Esophagus muscularis mucosa (tissue), 4 donors: ENCODE results near the gene PLXNA3. TPM values are rescaled to one million over a fixed set of nuclear protein-coding genes. Genes with fewer than 3 reads are reported as not detected.

Experiments used
- DNase-seq: peaks from one replicate; pipeline ENCODE4 v3.0.0-alpha.2; 2017; ENCODE audit errors: extremely low spot score
- H3K27ac ChIP-seq, 4 donors: fragments of 200-600 bp; sonication (generic); replicated peaks in 1 of 4; 1 replicate in 3 of 4; 2 replicates in 1 of 4; pipeline ENCODE4 v1.5.1; 2016 to 2019; ENCODE audit warnings: mild to moderate bottlenecking in 1 of 4
- H3K27me3 ChIP-seq, 4 donors: fragments of 200-600 bp; sonication (generic); one replicate each; pipeline versions ENCODE4 v1.5.1 to v1.6.0; 2016 to 2019
- H3K36me3 ChIP-seq, 4 donors: fragments of 200-600 bp; sonication (generic); one replicate each; pipeline ENCODE4 v1.5.1; 2016 to 2019
- H3K4me1 ChIP-seq, 4 donors: fragments of 200-600 bp; sonication (generic); one replicate each; pipeline ENCODE4 v1.5.1; 2016 to 2019
- H3K4me3 ChIP-seq, 4 donors: fragments of 200-600 bp; sonication (generic); 1 replicate in 2 of 4; 2 replicates in 2 of 4; pipeline ENCODE4 v1.5.1; 2016 to 2019; ENCODE audit warnings: mild to moderate bottlenecking in 4 of 4, moderate library complexity in 1 of 4
- H3K9me3 ChIP-seq, 4 donors: fragments of 200-600 bp; sonication (generic); 1 replicate in 3 of 4; 2 replicates in 1 of 4; pipeline ENCODE4 v1.5.1; 2016 to 2019
- EP300 ChIP-seq: sonication (generic); formaldehyde crosslinking; IDR thresholded peaks from one replicate; pipeline ENCODE4 v1.6.1; 2017; ENCODE audit warnings: antibody characterized with exemption
- POLR2A ChIP-seq: fragments of 450-650 bp; IDR thresholded peaks from one replicate; pipeline ENCODE4 v1.6.1; 2017; ENCODE audit warnings: antibody characterized with exemption, moderate library complexity, mild to moderate bottlenecking, low read depth
- POLR2AphosphoS5 ChIP-seq, 2 donors: sonication (generic); formaldehyde crosslinking; IDR thresholded peaks; one replicate each; pipeline ENCODE4 v1.6.1; 2017; ENCODE audit warnings: antibody characterized with exemption in 2 of 2
- WGBS: methylation state at CpG from one replicate; pipeline ENCODE4 v1.1.5; 2018; 5-methylcytosine and 5-hydroxymethylcytosine counted together
- intact Hi-C: fragments of 100-400 bp; cut with DNase I; formaldehyde crosslinking; loops from one replicate; pipeline ENCODE4 v1.15.1; 2023
- total RNA-seq, 4 donors: library from RNA; depleted of rRNA; stranded (reverse); fragments of >200 nt; gene quantifications; one replicate each; pipeline versions ENCODE4 v1.1.0 to v1.2.1, GENCODE V29; 2016
- TF ChIP-seq, protein P1 (sequence below), 3 experiments: fragments of 200-600 bp in 2 of 3; fragments of 450-650 bp in 1 of 3; sonication (generic) in 2 of 3; IDR thresholded peaks; one replicate each; pipeline ENCODE4 v1.5.1; 2017 to 2019; ENCODE audit warnings: antibody characterized with exemption in 3 of 3, mild to moderate bottlenecking in 2 of 3, moderate library complexity in 1 of 3

PLXNA3 gene
- total RNA-seq, 4 donors from 2014 or later: 2.2 to 17.9 (median 4.3) TPM

DNA sequence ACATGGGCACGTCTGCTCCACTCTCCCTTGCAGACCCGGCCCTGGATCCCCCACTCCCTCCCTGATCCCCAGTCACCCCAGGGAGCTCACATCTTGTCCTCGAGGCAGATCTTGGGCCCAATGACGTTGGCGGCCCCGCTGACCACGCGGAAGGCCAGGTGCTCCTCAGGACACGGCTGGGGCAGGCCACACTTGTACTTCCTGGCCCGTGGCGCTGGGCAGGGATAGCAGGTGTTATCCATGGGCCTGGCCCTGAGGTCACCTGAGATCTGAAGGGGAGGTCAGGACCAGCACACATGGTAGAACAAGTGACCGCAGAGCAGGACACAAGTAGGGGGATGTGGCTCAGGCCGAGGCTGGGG, 50.3 kb downstream of the PLXNA3 start:
- peaks cover 0 to 4% (median 0%) of the 10 kb centered on the region in 4 donors for H3K9me3 ChIP-seq
- DNase-seq: no peak
- no peaks in the 10 kb centered on the region for H3K27me3 ChIP-seq
- no peak overlapping the region for H3K4me3 ChIP-seq
- TF ChIP-seq POLR2AphosphoS5 (IDR thresholded peaks at IDR 0.05) (no peak), EP300 (no peak), POLR2A (no peak)
- TF ChIP-seq, protein P1, sequence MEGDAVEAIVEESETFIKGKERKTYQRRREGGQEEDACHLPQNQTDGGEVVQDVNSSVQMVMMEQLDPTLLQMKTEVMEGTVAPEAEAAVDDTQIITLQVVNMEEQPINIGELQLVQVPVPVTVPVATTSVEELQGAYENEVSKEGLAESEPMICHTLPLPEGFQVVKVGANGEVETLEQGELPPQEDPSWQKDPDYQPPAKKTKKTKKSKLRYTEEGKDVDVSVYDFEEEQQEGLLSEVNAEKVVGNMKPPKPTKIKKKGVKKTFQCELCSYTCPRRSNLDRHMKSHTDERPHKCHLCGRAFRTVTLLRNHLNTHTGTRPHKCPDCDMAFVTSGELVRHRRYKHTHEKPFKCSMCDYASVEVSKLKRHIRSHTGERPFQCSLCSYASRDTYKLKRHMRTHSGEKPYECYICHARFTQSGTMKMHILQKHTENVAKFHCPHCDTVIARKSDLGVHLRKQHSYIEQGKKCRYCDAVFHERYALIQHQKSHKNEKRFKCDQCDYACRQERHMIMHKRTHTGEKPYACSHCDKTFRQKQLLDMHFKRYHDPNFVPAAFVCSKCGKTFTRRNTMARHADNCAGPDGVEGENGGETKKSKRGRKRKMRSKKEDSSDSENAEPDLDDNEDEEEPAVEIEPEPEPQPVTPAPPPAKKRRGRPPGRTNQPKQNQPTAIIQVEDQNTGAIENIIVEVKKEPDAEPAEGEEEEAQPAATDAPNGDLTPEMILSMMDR (IDR thresholded peaks at IDR 0.05): no peak
- H3K27ac ChIP-seq: no peak overlapping the region
- intact Hi-C loops: no loop called here
- no peaks in the 10 kb centered on the region for H3K4me1 ChIP-seq
- 90% methylated on average over 13 of the region's 13 CpGs for WGBS
- H3K36me3 ChIP-seq: peaks cover 0 to 51% (median 31%) of the 10 kb centered on the region in 4 donors

DNA sequence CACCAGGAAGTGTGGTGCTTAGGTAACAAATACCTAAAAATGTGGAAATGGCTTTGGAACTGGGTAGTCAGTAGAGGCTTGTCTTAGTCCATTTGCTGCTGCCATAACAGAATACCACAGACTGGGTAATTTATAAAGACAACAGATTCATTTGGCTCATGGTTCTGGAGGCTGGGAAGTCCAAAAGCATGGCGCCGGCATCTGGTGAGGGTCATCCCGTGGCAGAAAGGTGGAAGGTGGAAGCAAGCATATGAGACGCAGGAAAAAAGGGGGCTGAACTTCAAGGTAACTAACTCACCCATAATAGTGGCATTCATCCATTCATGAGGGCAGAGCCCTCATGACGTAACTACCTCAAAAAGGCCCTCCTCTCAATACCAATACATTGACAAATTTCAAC, 51.4 kb downstream of the PLXNA3 start:
- H3K4me3 ChIP-seq: no peak overlapping the region
- no peak overlapping the region for H3K27ac ChIP-seq
- no peak for TF ChIP-seq POLR2A
- TF ChIP-seq, protein P1 (IDR thresholded peaks at IDR 0.05): no peak
- TF ChIP-seq POLR2AphosphoS5 (IDR thresholded peaks at IDR 0.05): no peak
- no peak for TF ChIP-seq EP300
- peaks cover 0 to 4% (median 0%) of the 10 kb centered on the region in 4 donors for H3K4me1 ChIP-seq
- H3K27me3 ChIP-seq: no peaks in the 10 kb centered on the region
- 89% methylated on average over 5 of the region's 5 CpGs for WGBS
- H3K36me3 ChIP-seq: peaks cover 0 to 51% (median 31%) of the 10 kb centered on the region in 4 donors
- H3K9me3 ChIP-seq: peaks cover 0 to 4% (median 0%) of the 10 kb centered on the region in 4 donors
- no peak for DNase-seq
- intact Hi-C loops: no loop called here

DNA sequence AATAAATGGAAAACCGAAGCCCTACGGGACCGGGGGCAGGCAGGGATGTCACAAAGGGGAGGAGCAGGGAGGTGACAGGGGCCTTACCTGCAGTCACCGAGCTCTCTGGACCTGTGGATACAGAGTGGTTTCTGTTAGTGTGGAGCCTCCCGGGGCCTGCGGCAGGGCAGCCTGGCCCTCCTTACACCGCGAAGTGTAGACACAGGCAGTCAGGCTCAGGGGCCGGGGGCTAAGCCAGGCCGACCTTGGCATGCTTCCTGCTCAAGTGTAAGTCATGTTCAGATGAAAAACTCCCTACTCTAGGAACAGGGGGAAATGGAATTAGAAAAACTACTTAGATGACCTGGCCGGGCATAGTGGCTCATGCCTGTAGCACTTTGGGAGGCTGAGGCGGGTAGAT, 53.7 kb downstream of the PLXNA3 start:
- intact Hi-C loops: no loop called here
- TF ChIP-seq POLR2A: no peak
- TF ChIP-seq, protein P1 (IDR thresholded peaks at IDR 0.05): no peak
- TF ChIP-seq POLR2AphosphoS5 (IDR thresholded peaks at IDR 0.05): no peak
- no peak for TF ChIP-seq EP300
- Histone ChIP-seq H3K4me1 (peaks cover 4 to 17% (median 10%) of the 10 kb centered on the region in 4 donors), H3K4me3 (no peak overlapping the region), H3K36me3 (peaks cover 0 to 34% (median 15%) of the 10 kb centered on the region in 4 donors), H3K27ac (no peak overlapping the region), H3K27me3 (no peaks in the 10 kb centered on the region), H3K9me3 (peaks cover 0 to 4% (median 0%) of the 10 kb centered on the region in 4 donors)
- WGBS: 77% methylated on average over 12 of the region's 12 CpGs
- no peak for DNase-seq

DNA sequence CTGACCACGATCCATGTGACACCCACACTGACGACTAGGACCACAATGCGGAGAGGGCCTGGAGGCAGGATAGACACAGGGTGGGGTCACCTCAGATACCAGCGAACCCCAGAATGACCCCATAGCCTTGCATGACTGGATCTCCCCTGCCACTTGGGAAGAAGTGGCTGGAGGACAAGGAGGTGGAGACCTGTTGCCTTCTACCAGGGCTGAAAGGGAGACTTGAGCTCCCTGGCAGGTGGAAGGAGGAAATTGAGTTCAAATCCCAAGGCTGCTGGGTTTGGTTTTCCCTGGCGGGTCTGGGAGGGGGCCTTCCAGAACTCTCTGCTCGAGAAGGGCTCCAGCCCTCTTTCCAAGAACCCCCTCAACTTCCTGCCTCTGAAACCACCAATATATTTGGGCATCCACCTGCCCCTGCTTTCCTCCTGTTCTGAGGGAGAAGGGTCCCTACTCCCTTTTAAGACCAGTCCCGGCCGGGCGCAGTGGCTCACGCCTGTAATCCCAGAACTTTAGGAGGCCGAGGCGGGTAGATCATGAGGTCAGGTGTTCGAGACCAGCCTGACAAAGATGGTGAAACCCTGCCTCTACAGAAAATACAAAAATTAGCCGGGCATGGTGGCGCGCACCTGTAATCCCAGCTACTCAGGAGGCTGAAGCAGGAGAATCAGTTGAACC, 54.9 kb downstream of the PLXNA3 start:
- intact Hi-C loops: no loop called here

More for the DNA sequence above, 54.9 kb downstream of the PLXNA3 start:
- TF ChIP-seq EP300 (no peak), POLR2A (no peak), POLR2AphosphoS5 (IDR thresholded peaks at IDR 0.05) (no peak)
- TF ChIP-seq, protein P1 (IDR thresholded peaks at IDR 0.05): no peak
- DNase-seq: no peak
- H3K27me3 ChIP-seq: no peaks in the 10 kb centered on the region
- no peak overlapping the region for H3K27ac ChIP-seq
- H3K9me3 ChIP-seq: peaks cover 0 to 4% (median 0%) of the 10 kb centered on the region in 4 donors
- H3K36me3 ChIP-seq: peaks cover 0 to 22% (median 5%) of the 10 kb centered on the region in 4 donors
- no peak overlapping the region for H3K4me3 ChIP-seq
- 79% methylated on average over 16 of the region's 16 CpGs for WGBS
- peaks cover 16 to 29% (median 22%) of the 10 kb centered on the region in 4 donors for H3K4me1 ChIP-seq
